KMS-11 (cell line): ENCODE data around the gene FANCG.

Experiments
- H2AFZ ChIP-seq: fragments of 200-600 bp; sonication (generic); 2 replicates; pipeline ENCODE4 v1.6.1; 2016; ENCODE audit warnings: antibody characterized with exemption, mixed run types, low read depth
- H3K27ac ChIP-seq: fragments of 200-600 bp; sonication (generic); 2 replicates; pipeline ENCODE4 v1.6.1; 2016; ENCODE audit warnings: mild to moderate bottlenecking, mixed run types
- H3K27me3 ChIP-seq: fragments of 200-600 bp; sonication (generic); 2 replicates; pipeline ENCODE4 v1.6.1; 2017; ENCODE audit warnings: mild to moderate bottlenecking, low read depth, mixed run types, moderate library complexity; ENCODE audit not compliant: insufficient read depth
- H3K36me3 ChIP-seq: fragments of 200-600 bp; sonication (generic); 2 replicates; pipeline ENCODE4 v1.6.1; 2017; ENCODE audit warnings: mild to moderate bottlenecking, mixed run types; ENCODE audit not compliant: insufficient read depth
- H3K4me1 ChIP-seq: fragments of 200-600 bp; sonication (generic); 2 replicates; pipeline ENCODE4 v1.6.1; 2016; ENCODE audit warnings: mild to moderate bottlenecking, low read depth, mixed run types; ENCODE audit not compliant: poor library complexity, severe bottlenecking
- H3K4me2 ChIP-seq: fragments of 200-600 bp; sonication (generic); 2 replicates; pipeline ENCODE4 v1.7.0; 2016; ENCODE audit warnings: mild to moderate bottlenecking, mixed run types
- H3K4me3 ChIP-seq: fragments of 200-600 bp; sonication (generic); IDR thresholded peaks from 2 replicates; pipeline ENCODE4 v1.6.1; 2017; ENCODE audit warnings: low read depth, low read length, mixed read lengths; ENCODE audit not compliant: insufficient read depth
- H3K79me2 ChIP-seq: fragments of 200-600 bp; sonication (generic); 2 replicates; pipeline ENCODE4 v1.6.1; 2016; ENCODE audit warnings: low read depth, mixed run types; ENCODE audit not compliant: insufficient read depth
- H3K9ac ChIP-seq: fragments of 200-600 bp; sonication (generic); 2 replicates; pipeline ENCODE4 v1.6.1; 2016; ENCODE audit warnings: mild to moderate bottlenecking, mixed run types
- H4K20me1 ChIP-seq: fragments of 200-600 bp; sonication (generic); 2 replicates; pipeline ENCODE4 v1.6.1; 2016; ENCODE audit warnings: mild to moderate bottlenecking, mixed run types; ENCODE audit not compliant: insufficient read depth
- TF ChIP-seq, protein P1 (sequence below): fragments of 200-600 bp; sonication (generic); conservative IDR thresholded peaks from 2 replicates; pipeline ENCODE4 v1.6.1; 2017; ENCODE audit warnings: low read depth, mild to moderate bottlenecking, antibody characterized with exemption, low read length, moderate library complexity, mixed read lengths

FANCG gene

DNA sequence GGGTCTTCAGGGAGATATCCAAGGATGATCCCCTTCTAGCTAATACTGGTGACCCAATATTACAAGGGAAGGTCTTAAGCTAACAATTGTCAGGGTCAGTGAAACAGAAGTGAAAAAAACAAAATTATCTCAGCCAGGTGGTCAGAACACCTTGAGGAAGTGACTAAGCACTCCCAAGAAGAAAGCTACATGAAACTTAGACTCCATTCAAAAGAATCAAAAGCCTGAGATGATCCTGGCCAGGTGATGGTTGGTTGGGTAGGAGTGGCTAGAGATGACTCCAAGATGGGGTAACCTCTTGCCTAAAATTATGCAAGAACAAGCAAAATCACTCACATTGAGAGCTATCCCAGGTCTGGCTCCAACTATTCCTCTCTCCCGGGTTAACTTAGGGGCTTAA is 12.7 kb downstream of the FANCG start:
- H3K9ac ChIP-seq: no peak overlapping the region
- H3K79me2 ChIP-seq: peaks cover 70% of the 10 kb centered on the region
- H2AFZ ChIP-seq: no peak overlapping the region
- H3K27ac ChIP-seq: no peak overlapping the region
- H3K27me3 ChIP-seq: no peaks in the 10 kb centered on the region
- TF ChIP-seq, protein P1, sequence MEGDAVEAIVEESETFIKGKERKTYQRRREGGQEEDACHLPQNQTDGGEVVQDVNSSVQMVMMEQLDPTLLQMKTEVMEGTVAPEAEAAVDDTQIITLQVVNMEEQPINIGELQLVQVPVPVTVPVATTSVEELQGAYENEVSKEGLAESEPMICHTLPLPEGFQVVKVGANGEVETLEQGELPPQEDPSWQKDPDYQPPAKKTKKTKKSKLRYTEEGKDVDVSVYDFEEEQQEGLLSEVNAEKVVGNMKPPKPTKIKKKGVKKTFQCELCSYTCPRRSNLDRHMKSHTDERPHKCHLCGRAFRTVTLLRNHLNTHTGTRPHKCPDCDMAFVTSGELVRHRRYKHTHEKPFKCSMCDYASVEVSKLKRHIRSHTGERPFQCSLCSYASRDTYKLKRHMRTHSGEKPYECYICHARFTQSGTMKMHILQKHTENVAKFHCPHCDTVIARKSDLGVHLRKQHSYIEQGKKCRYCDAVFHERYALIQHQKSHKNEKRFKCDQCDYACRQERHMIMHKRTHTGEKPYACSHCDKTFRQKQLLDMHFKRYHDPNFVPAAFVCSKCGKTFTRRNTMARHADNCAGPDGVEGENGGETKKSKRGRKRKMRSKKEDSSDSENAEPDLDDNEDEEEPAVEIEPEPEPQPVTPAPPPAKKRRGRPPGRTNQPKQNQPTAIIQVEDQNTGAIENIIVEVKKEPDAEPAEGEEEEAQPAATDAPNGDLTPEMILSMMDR: no peak
- peaks cover 34% of the 10 kb centered on the region; the same call in 1 of the 2 replicates for H3K36me3 ChIP-seq
- H3K4me2 ChIP-seq: no peak overlapping the region
- H4K20me1 ChIP-seq: peaks cover 37% of the 10 kb centered on the region
- H3K4me3 ChIP-seq: no peak overlapping the region
- H3K4me1 ChIP-seq: peaks cover 39% of the 10 kb centered on the region

DNA sequence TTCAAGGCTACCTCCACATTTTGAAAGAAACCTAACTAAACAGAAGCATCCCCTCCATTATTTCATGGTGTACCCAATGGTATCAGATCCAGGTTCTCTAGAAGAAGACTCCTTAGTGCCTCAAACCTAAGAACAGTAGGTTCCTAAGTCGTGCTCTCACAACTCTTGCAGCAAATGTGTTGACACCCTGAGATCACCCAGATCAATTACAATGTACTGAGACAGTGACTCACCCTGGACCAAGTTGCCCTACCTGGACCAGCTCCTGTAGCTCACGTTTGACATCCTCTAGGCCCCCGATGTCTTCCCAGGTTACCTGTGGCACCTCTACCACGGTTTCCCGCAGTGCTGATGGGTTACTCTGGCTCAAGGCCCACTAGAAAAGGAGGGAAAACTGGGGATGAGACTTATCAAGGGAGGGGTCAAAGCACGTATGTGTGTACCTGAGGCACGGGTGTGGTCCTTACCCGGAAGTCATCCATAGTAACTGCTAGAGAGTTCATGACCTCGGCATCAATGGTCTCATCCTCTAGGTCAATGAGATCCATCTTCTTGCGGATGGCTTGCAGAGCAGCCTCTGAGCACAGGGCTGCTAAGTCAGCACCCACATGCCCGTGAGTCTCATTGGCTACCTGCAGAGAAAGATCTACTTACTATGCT is 19.1 kb downstream of the FANCG start:
- Histone ChIP-seq H3K4me1 (no peaks in the 10 kb centered on the region), H3K9ac (no peak overlapping the region), H3K4me2 (no peak overlapping the region), H3K79me2 (peaks cover 14% of the 10 kb centered on the region; the same call in 1 of the 2 replicates), H3K36me3 (peaks cover 48% of the 10 kb centered on the region), H2AFZ (no peak overlapping the region), H3K27me3 (no peaks in the 10 kb centered on the region), H4K20me1 (no peaks in the 10 kb centered on the region), H3K27ac (no peak overlapping the region), H3K4me3 (no peak overlapping the region)
- TF ChIP-seq, protein P1: no peak

DNA sequence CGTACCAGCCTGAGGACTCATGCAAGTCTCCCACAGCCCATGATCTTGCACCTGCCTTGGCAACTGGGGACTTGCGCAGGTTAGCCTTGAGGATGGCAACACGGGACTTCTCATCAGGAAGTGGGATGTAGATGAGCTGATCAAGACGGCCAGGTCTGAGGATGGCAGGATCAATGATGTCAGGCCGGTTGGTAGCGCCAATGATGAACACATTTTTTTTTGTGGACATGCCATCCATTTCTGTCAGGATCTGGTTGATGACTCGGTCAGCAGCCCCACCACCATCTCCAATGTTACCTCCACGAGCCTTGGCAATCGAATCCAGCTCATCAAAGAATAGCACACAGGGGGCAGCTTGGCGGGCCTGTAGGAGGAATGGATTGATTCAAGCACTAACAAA is 20.3 kb downstream of the FANCG start:
- Histone ChIP-seq H3K4me1 (no peaks in the 10 kb centered on the region), H3K36me3 (peaks cover 51% of the 10 kb centered on the region), H2AFZ (no peak overlapping the region), H3K4me2 (no peak overlapping the region), H3K4me3 (no peak overlapping the region), H3K9ac (no peak overlapping the region), H3K27me3 (no peaks in the 10 kb centered on the region), H3K27ac (no peak overlapping the region), H4K20me1 (no peaks in the 10 kb centered on the region), H3K79me2 (peaks cover 8% of the 10 kb centered on the region; the same call in 1 of the 2 replicates)
- TF ChIP-seq, protein P1: no peak

DNA sequence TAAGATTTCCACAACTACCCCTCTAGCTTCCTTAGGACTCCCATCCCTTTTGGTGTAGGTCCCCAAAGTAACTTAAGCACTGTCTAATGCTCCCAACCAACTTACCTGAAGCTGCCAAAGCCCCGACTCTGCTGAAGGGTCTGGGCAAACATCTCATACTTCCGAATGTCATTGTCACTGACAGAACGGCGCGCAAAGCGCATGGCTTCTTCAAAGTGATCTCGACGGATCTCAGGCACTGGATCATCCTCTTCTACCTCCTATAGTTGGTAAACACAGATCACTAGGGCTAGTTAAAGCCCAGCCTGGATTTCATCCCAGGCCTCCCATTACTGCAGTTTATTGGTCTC is 22.5 kb downstream of the FANCG start:
- no peak overlapping the region for H3K4me2 ChIP-seq
- no peaks in the 10 kb centered on the region for H3K4me1 ChIP-seq
- H4K20me1 ChIP-seq: no peaks in the 10 kb centered on the region
- no peak overlapping the region for H3K27ac ChIP-seq
- no peaks in the 10 kb centered on the region for H3K27me3 ChIP-seq
- 0 out of 2 replicates have a peak, but pooled peaks cover under 1% of the 10 kb centered on the region for H3K79me2 ChIP-seq
- no peak overlapping the region for H3K9ac ChIP-seq
- TF ChIP-seq, protein P1: no peak
- H3K4me3 ChIP-seq: no peak overlapping the region
- H2AFZ ChIP-seq: no peak overlapping the region
- H3K36me3 ChIP-seq: peaks cover 37% of the 10 kb centered on the region
